Panc1 (cell line): ENCODE measurements around the gene TOMM70. TPM values are rescaled to one million over a fixed set of nuclear protein-coding genes. Genes with fewer than 3 reads are reported as not detected.
"Not testable (repeated sequence)": the region's sequence is repeated elsewhere in the genome, so short reads cannot be mapped to it uniquely, and the experiment has no call there.

ENCODE experiments used
- ATAC-seq: fragments of 200-7000 bp; cut with Tn5 transposase; 2 replicates; pipeline ENCODE4 v1.9.1; 2020; ENCODE audit warnings: mild to moderate bottlenecking, moderate library complexity
- BruUV-seq: library from RNA; stranded (reverse); fragments of 400-500 nt; replicated peaks from 2 replicates; lab custom pipeline; 2021; lab: Mats Ljungman, UMichigan
- CTCF ChIA-PET: fragments of 300-600 bp; sonication (Branson Sonifier 250); formaldehyde crosslinking; loops from one replicate; lab custom pipeline; 2022; ENCODE audit warnings: antibody characterized with exemption; lab: Charles Lee
- POLR2A ChIA-PET: fragments of 300-600 bp; sonication (Branson Sonifier 250); formaldehyde crosslinking; loops from one replicate; lab custom pipeline; 2022; ENCODE audit warnings: antibody characterized with exemption; lab: Charles Lee
- DNase-seq: peaks from one replicate; pipeline ENCODE4 v3.0.0-alpha.2; 2010; ENCODE audit warnings: low read depth, low spot score
- H3K27ac ChIP-seq: 2 replicates; pipeline ENCODE4 v1.5.1; 2011; ENCODE audit warnings: mild to moderate bottlenecking, low read length, inconsistent platforms
- H3K27me3 ChIP-seq: fragments of 200-500 bp; sonication (Bioruptor generic); 2 replicates; pipeline ENCODE4 v1.6.0; 2014; ENCODE audit warnings: low read length, inconsistent platforms; ENCODE audit not compliant: control insufficient read depth, insufficient read depth
- H3K36me3 ChIP-seq: fragments of 200-500 bp; sonication (Bioruptor generic); 2 replicates; pipeline ENCODE4 v1.5.1; 2014; ENCODE audit warnings: inconsistent platforms, mild to moderate bottlenecking, low read length, moderate library complexity; ENCODE audit not compliant: control insufficient read depth, insufficient read depth
- H3K4me1 ChIP-seq: 2 replicates; pipeline ENCODE4 v1.5.1; 2011; ENCODE audit warnings: inconsistent platforms, mild to moderate bottlenecking, low read length, moderate library complexity; ENCODE audit not compliant: control insufficient read depth, insufficient read depth
- H3K4me3 ChIP-seq, 2 experiments: 2 replicates each; pipeline ENCODE4 v1.5.1; 2011 to 2012; ENCODE audit warnings: low read depth in 2 of 2, low read length in 2 of 2, mild to moderate bottlenecking in 2 of 2, inconsistent platforms in 1 of 2, moderate library complexity in 1 of 2
- H3K9me3 ChIP-seq: fragments of 200-500 bp; sonication (Bioruptor generic); 2 replicates; pipeline ENCODE4 v1.5.1; 2014; ENCODE audit warnings: low read depth, mild to moderate bottlenecking, inconsistent platforms, low read length, moderate library complexity; ENCODE audit not compliant: control insufficient read depth, insufficient read depth
- POLR2AphosphoS5 ChIP-seq: IDR thresholded peaks from 2 replicates; pipeline ENCODE4 v1.6.1; 2012; ENCODE audit warnings: mild to moderate bottlenecking, low read depth, low read length, moderate library complexity
- SIN3A ChIP-seq: IDR thresholded peaks from 2 replicates; pipeline ENCODE4 v1.6.1; 2012; ENCODE audit warnings: low read depth, mild to moderate bottlenecking, low read length, moderate library complexity, borderline replicate concordance; ENCODE audit not compliant: insufficient read depth
- TCF7L2 ChIP-seq: IDR thresholded peaks from 2 replicates; pipeline ENCODE4 v1.6.1; 2011; ENCODE audit warnings: mild to moderate bottlenecking, low read depth, low read length, inconsistent platforms
- in situ Hi-C: cut with HindIII; loops from 2 replicates; pipeline ENCODE4 v1.10.0; 2016; ENCODE audit warnings: low sequenced_read_pairs, low pct_unique_long_range_greater_than_20kb
- intact Hi-C: fragments of 100-400 bp; cut with micrococcal nuclease; formaldehyde crosslinking; loops from one replicate; pipeline ENCODE4 v1.10.0; 2022; ENCODE audit not compliant: unreplicated experiment
- total RNA-seq: library from RNA; stranded (reverse); gene quantifications from one replicate; pipeline ENCODE4 v1.2.1, GENCODE V29; 2021; ENCODE audit not compliant: unreplicated experiment
- TF ChIP-seq, protein P1 (sequence below): fragments of 450-650 bp; IDR thresholded peaks from 2 replicates; pipeline ENCODE4 v1.5.1; 2017; ENCODE audit warnings: mild to moderate bottlenecking
- TF ChIP-seq, protein P2 (sequence below), 2 experiments: IDR thresholded peaks; 2 replicates each; pipeline ENCODE4 v1.6.1; 2011 to 2012; ENCODE audit warnings: low read depth in 2 of 2, control low read depth in 1 of 2, low read length in 1 of 2, mild to moderate bottlenecking in 1 of 2, moderate library complexity in 1 of 2; ENCODE audit not compliant: insufficient read depth in 1 of 2

TOMM70 gene
- total RNA-seq, 1 experiment from 2014 or later, result 55.7 TPM

DNA sequence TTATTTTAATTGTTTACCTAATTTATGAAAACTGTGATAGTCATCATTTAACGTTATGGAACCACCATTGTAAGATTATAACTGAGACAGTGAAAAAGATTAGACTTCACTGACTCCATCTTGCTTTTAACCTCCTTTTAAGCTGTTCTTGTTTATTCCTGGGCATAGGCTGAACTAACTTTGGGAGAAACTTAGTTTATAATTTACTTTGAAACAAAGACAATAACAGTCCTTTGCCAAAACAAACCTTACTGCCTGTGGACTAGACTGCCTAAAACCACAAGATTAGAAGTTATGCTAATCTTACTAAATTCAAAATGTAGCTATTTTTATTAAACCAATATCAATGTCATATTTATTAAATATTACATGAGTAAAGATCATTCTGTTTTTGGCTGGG, 47.2 kb upstream of the TOMM70 start:
- POLR2A ChIA-PET, result no interaction called here
- no peaks in the 10 kb centered on the region for H3K36me3 ChIP-seq
- DNase-seq (no peak), ATAC-seq (no peak)
- no peaks in the 10 kb centered on the region for H3K27me3 ChIP-seq
- CTCF ChIA-PET, result interaction anchor here (0.7 kb wide), 1 partner anchor 132 kb away, joined by 3 read pairs; no protein-coding TSS in a partner anchor
- TF ChIP-seq, protein P1, sequence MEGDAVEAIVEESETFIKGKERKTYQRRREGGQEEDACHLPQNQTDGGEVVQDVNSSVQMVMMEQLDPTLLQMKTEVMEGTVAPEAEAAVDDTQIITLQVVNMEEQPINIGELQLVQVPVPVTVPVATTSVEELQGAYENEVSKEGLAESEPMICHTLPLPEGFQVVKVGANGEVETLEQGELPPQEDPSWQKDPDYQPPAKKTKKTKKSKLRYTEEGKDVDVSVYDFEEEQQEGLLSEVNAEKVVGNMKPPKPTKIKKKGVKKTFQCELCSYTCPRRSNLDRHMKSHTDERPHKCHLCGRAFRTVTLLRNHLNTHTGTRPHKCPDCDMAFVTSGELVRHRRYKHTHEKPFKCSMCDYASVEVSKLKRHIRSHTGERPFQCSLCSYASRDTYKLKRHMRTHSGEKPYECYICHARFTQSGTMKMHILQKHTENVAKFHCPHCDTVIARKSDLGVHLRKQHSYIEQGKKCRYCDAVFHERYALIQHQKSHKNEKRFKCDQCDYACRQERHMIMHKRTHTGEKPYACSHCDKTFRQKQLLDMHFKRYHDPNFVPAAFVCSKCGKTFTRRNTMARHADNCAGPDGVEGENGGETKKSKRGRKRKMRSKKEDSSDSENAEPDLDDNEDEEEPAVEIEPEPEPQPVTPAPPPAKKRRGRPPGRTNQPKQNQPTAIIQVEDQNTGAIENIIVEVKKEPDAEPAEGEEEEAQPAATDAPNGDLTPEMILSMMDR, result no peak
- TF ChIP-seq POLR2AphosphoS5 (no peak), TCF7L2 (no peak), SIN3A (no peak)
- TF ChIP-seq, protein P2, sequence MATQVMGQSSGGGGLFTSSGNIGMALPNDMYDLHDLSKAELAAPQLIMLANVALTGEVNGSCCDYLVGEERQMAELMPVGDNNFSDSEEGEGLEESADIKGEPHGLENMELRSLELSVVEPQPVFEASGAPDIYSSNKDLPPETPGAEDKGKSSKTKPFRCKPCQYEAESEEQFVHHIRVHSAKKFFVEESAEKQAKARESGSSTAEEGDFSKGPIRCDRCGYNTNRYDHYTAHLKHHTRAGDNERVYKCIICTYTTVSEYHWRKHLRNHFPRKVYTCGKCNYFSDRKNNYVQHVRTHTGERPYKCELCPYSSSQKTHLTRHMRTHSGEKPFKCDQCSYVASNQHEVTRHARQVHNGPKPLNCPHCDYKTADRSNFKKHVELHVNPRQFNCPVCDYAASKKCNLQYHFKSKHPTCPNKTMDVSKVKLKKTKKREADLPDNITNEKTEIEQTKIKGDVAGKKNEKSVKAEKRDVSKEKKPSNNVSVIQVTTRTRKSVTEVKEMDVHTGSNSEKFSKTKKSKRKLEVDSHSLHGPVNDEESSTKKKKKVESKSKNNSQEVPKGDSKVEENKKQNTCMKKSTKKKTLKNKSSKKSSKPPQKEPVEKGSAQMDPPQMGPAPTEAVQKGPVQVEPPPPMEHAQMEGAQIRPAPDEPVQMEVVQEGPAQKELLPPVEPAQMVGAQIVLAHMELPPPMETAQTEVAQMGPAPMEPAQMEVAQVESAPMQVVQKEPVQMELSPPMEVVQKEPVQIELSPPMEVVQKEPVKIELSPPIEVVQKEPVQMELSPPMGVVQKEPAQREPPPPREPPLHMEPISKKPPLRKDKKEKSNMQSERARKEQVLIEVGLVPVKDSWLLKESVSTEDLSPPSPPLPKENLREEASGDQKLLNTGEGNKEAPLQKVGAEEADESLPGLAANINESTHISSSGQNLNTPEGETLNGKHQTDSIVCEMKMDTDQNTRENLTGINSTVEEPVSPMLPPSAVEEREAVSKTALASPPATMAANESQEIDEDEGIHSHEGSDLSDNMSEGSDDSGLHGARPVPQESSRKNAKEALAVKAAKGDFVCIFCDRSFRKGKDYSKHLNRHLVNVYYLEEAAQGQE (IDR thresholded peaks at IDR 0.05; ENCODE audit: insufficient read depth in 1 of 2, low read depth in 2 of 2, low read length in 1 of 2), result no peak
- intact Hi-C loops (no loop called here), in situ Hi-C loops (no loop called here)
- H3K4me1 ChIP-seq, result peaks cover 3% of the 10 kb centered on the region; the same call in 1 of the 2 replicates
- no peak overlapping the region for H3K4me3 ChIP-seq
- no TSS peak for BruUV-seq
- H3K9me3 ChIP-seq, result 0 out of 2 replicates have a peak, but pooled peaks cover 5% of the 10 kb centered on the region
- no peak overlapping the region for H3K27ac ChIP-seq

DNA sequence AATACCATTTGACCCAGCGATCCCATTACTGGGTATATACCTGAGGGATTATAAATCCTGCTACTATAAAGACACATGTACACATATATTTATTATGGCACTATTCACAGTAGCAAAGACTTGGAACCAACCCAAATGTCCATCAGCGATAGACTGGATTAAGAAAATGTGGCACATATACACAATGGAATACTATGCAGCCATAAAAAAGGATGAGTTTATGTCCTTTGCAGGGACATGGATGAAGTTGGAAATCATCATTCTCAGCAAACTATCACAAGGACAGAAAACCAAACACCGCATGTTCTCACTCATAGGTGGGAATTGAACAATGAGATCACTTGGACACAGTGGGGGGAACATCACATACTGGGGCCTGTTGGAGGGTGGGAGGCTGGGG, 46.2 kb upstream of the TOMM70 start:
- POLR2A ChIA-PET, H3K9me3 ChIP-seq, H3K36me3 ChIP-seq, H3K4me1 ChIP-seq, ATAC-seq, H3K27me3 ChIP-seq, DNase-seq, H3K27ac ChIP-seq, CTCF ChIA-PET, H3K4me3 ChIP-seq, in situ Hi-C loops, BruUV-seq, intact Hi-C loops: not testable (repeated sequence)

DNA sequence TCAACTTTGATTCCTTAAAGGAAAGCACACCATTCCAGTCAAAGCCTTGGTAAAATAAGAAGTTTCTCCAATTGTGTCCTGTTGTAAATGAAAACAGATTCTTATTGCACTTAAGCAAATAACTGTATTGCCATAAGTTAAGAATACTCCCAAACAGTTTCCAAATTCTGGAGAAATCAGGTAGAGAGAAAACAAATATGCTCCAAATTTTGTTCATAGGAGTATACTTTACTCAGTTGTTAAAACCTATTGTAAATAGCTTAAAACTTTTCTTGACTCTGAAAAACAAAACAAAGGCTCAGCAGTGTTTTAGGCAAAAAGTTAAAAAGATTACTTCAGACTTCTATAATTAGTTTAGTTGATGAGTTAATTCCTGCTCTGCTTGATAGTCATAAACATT, 42.8 kb upstream of the TOMM70 start:
- H3K27me3 ChIP-seq, result no peaks in the 10 kb centered on the region
- in situ Hi-C loops, result no loop called here
- POLR2A ChIA-PET, result no interaction called here
- intact Hi-C loops, result no loop called here
- no peak overlapping the region for H3K27ac ChIP-seq
- ATAC-seq (no peak), DNase-seq (no peak)
- no peaks in the 10 kb centered on the region for H3K4me1 ChIP-seq
- 0 out of 2 replicates have a peak, but pooled peaks cover 5% of the 10 kb centered on the region for H3K9me3 ChIP-seq
- CTCF ChIA-PET, result no interaction called here
- TF ChIP-seq SIN3A (no peak), POLR2AphosphoS5 (no peak), TCF7L2 (no peak)
- TF ChIP-seq, protein P1, result no peak
- TF ChIP-seq, protein P2 (IDR thresholded peaks at IDR 0.05; ENCODE audit: insufficient read depth in 1 of 2, low read depth in 2 of 2, low read length in 1 of 2), result no peak
- H3K36me3 ChIP-seq, result no peaks in the 10 kb centered on the region
- no peak overlapping the region for H3K4me3 ChIP-seq
- no TSS peak for BruUV-seq
